Measurements from ENCODE around the gene NHLRC2. TPM values are rescaled to one million over a fixed set of nuclear protein-coding genes. Genes with fewer than 3 reads are reported as not detected.

The NHLRC2 gene
- total and polyA plus RNA-seq, 4 donors: 2.4 to 40.0 (median 21.0) TPM

DNA sequence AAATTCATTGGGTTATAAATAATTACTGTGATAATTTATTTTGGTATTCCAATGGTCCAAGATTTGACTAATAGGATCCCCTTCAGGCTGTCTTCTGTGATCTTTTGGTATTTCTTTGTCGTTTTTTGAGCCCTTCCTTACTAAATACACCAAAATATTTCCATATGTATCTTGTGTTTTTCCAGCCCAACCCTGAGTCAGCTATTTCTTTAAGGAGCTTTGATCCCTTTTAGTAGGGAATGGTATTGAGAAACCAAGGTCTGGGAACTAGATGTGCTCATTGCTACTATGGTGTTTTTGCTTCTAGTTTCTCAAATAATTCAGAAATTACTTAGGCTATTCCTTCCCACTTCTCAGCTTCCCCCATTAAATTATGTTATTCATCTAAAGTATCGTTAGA, 15.3 kb downstream of the NHLRC2 start:
- no peak for ATAC-seq (ENCODE audit: low FRiP score)
- intact Hi-C loops (cut with DNase I): no loop called here
- 91 to 96% methylated on average over 2 of the region's 2 CpGs for WGBS, 2 donors

DNA sequence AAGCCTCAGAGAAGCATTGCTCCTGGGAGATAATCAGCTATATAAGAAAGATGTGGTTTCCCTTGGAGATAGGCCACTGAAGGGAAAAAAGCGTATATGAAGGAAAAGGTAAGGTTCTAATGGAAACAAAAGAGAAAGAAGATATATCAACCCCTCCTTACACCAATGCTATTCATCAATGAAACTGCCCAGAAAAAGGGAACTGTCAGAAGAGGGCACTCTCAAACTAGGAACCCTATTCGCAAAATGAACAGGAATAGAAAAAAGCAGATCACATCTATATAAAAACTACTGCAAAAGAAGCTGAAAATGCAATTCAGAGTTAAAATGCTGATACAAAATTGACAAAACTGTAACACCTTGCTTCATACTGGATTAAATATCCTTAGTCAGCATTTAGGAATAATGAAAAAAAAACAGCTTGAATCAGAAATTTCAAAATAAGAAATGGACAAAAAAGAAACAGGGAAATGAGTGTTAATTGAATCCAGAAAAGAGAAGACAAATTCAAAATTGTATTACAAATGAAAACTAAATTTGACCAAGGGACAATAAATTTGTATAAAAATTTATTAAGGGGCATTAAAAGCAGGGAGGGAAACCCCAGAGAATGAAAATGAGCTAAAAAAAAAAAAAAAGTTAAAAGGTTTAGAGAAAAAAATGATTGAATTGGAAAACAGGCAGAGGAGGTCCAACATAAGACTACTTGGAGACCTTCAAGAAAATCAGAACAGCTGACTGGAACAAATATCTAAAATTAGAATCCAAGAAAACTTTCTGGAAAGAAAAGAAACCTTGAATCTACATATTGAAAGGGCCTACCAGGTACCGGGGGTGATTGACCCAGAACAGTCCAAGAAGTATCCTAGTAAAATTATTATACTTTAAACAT, 17.9 kb downstream of the NHLRC2 start:
- ATAC-seq (ENCODE audit: low FRiP score) (no peak), DNase-seq (no peak)
- no peak overlapping the region for H3K27ac ChIP-seq (ENCODE audit: low read depth in 1 of 2, low read length in 2 of 2)
- H3K9me3 ChIP-seq (ENCODE audit: control insufficient read depth, low read length): no peaks in the 10 kb centered on the region
- no peaks in the 10 kb centered on the region for H3K27me3 ChIP-seq (ENCODE audit: control insufficient read depth in 1 of 2, insufficient read depth in 2 of 2, low read length in 1 of 2)
- peaks cover 0 to 3% of the 10 kb centered on the region in 2 donors for H3K36me3 ChIP-seq (ENCODE audit: control insufficient read depth in 1 of 2, insufficient read depth in 2 of 2, low read length in 1 of 2)
- intact Hi-C loops (cut with DNase I): no loop called here
- 95 to 96% methylated on average over 3 of the region's 3 CpGs for whole genome bisulfite sequencing, 2 donors
- H3K4me3 ChIP-seq (ENCODE audit: low read length in 2 of 2): no peak overlapping the region
- H3K4me1 ChIP-seq (ENCODE audit: control insufficient read depth in 1 of 2, insufficient read depth in 2 of 2, low read length in 2 of 2): no peaks in the 10 kb centered on the region

More for the DNA sequence above, 15.3 kb downstream of the NHLRC2 start:
- Histone ChIP-seq H3K27me3 (ENCODE audit: control insufficient read depth in 1 of 2, insufficient read depth in 2 of 2, low read length in 1 of 2) (no peaks in the 10 kb centered on the region), H3K4me3 (ENCODE audit: low read length in 2 of 2) (no peak overlapping the region), H3K36me3 (ENCODE audit: control insufficient read depth in 1 of 2, insufficient read depth in 2 of 2, low read length in 1 of 2) (peaks cover 2 to 3% of the 10 kb centered on the region in 2 donors), H3K9me3 (ENCODE audit: control insufficient read depth, low read length) (no peaks in the 10 kb centered on the region), H3K27ac (ENCODE audit: low read depth in 1 of 2, low read length in 2 of 2) (no peak overlapping the region), H3K4me1 (ENCODE audit: control insufficient read depth in 1 of 2, insufficient read depth in 2 of 2, low read length in 2 of 2) (no peaks in the 10 kb centered on the region)
- no peak for DNase-seq

DNA sequence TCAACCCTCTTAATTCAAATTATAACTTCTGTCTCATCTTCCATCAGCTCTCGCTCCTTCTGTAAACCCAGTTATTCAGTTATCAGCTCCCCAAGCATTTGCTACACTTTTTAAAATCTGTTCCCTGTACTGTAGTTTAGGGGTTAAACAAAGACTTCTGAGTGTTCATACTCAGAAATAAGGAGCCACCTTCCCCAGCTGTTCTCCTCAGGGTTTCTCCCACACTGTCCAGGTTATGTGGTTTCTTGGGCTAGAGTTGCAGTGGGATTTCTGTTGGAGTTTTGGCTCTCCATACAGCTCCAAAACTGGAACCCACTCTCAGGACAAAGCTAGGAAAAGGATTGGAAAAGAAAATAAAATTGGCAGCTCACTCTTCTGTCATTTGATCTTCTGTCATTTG, 20.8 kb downstream of the NHLRC2 start:
- Histone ChIP-seq H3K9me3 (ENCODE audit: control insufficient read depth, low read length) (no peaks in the 10 kb centered on the region), H3K27me3 (ENCODE audit: control insufficient read depth in 1 of 2, insufficient read depth in 2 of 2, low read length in 1 of 2) (no peaks in the 10 kb centered on the region), H3K27ac (ENCODE audit: low read depth in 1 of 2, low read length in 2 of 2) (no peak overlapping the region), H3K4me3 (ENCODE audit: low read length in 2 of 2) (no peak overlapping the region), H3K36me3 (ENCODE audit: control insufficient read depth in 1 of 2, insufficient read depth in 2 of 2, low read length in 1 of 2) (peaks cover 0 to 3% of the 10 kb centered on the region in 2 donors), H3K4me1 (ENCODE audit: control insufficient read depth in 1 of 2, insufficient read depth in 2 of 2, low read length in 2 of 2) (no peaks in the 10 kb centered on the region)
- ATAC-seq (ENCODE audit: low FRiP score) (no peak), DNase-seq (no peak)
- intact Hi-C loops (cut with DNase I): no loop called here
- WGBS, 2 donors: 99 to 100% methylated on average over 1 of the region's 1 CpG

DNA sequence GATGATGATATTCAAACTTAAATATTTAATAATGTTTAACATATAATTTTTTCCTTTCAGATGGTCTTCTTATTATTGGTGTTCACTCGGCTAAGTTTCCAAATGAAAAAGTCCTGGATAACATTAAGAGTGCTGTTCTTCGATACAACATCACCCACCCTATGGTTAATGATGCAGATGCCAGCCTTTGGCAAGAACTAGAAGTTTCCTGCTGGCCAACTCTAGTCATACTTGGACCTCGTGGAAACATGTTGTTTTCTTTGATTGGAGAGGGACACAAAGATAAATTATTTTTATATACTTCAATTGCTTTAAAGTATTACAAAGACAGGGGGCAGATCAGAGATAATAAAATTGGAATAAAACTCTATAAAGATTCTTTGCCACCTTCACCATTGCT, 22.0 kb downstream of the NHLRC2 start:
- 43 to 50% methylated on average over 3 of the region's 3 CpGs for WGBS, 2 donors
- intact Hi-C loops (cut with DNase I): no loop called here
- ATAC-seq (ENCODE audit: low FRiP score) (no peak), DNase-seq (no peak)
- no peaks in the 10 kb centered on the region for H3K27me3 ChIP-seq (ENCODE audit: control insufficient read depth in 1 of 2, insufficient read depth in 2 of 2, low read length in 1 of 2)
- no peak overlapping the region for H3K27ac ChIP-seq (ENCODE audit: low read depth in 1 of 2, low read length in 2 of 2)
- no peaks in the 10 kb centered on the region for H3K9me3 ChIP-seq (ENCODE audit: control insufficient read depth, low read length)
- peaks cover 0 to 3% of the 10 kb centered on the region in 2 donors for H3K36me3 ChIP-seq (ENCODE audit: control insufficient read depth in 1 of 2, insufficient read depth in 2 of 2, low read length in 1 of 2)
- no peak overlapping the region for H3K4me3 ChIP-seq (ENCODE audit: low read length in 2 of 2)
- H3K4me1 ChIP-seq (ENCODE audit: control insufficient read depth in 1 of 2, insufficient read depth in 2 of 2, low read length in 2 of 2): no peaks in the 10 kb centered on the region

DNA sequence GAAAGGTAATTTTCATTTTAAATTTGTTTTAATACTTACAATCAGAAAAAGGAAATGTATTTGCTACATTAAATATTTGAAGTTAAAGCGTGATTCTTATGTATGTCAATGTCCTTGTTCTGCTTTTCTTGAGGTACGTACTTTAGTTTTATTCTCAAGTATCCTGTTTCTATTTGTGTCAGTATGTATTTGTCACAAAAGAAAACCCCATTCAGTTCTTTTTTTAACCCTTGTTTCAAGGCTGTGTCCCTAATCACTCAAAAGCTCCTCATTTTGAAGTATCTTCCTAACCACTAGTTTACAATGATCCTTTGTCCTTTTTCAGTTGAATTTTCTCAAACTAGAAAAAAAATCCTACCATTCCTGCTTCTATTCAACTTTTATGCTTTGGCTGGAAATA, 25.2 kb downstream of the NHLRC2 start:
- no peak for ATAC-seq (ENCODE audit: low FRiP score)
- H3K4me1 ChIP-seq (ENCODE audit: control insufficient read depth in 1 of 2, insufficient read depth in 2 of 2, low read length in 2 of 2): no peaks in the 10 kb centered on the region
- 94 to 95% methylated on average over 2 of the region's 2 CpGs for WGBS, 2 donors
- intact Hi-C loops (cut with DNase I): no loop called here
- no peaks in the 10 kb centered on the region for H3K27me3 ChIP-seq (ENCODE audit: control insufficient read depth in 1 of 2, insufficient read depth in 2 of 2, low read length in 1 of 2)
- H3K27ac ChIP-seq (ENCODE audit: low read depth in 1 of 2, low read length in 2 of 2): no peak overlapping the region
- DNase-seq: no peak
- no peaks in the 10 kb centered on the region for H3K36me3 ChIP-seq (ENCODE audit: control insufficient read depth in 1 of 2, insufficient read depth in 2 of 2, low read length in 1 of 2)
- no peak overlapping the region for H3K4me3 ChIP-seq (ENCODE audit: low read length in 2 of 2)
- H3K9me3 ChIP-seq (ENCODE audit: control insufficient read depth, low read length): no peaks in the 10 kb centered on the region

DNA sequence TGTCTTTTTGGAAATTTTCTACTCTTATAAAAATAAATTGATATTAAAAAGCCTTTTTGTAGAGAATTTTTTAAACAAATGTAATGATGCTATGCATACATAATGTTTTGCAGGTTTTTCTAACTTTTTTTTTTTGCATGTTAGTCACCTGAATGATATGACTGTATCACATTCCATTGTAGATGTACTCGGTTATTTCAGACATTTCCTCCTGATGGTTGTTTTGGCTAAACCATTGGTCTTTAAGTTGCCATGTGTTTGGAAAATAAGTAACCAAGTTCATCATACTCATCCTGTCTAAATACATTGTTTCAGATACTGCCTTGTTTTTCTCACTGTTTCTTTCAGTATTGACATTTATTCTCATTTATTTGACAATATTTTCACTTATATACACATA, 25.8 kb downstream of the NHLRC2 start:
- intact Hi-C loops (cut with DNase I): no loop called here
- Histone ChIP-seq H3K4me3 (ENCODE audit: low read length in 2 of 2) (no peak overlapping the region), H3K27ac (ENCODE audit: low read depth in 1 of 2, low read length in 2 of 2) (no peak overlapping the region), H3K9me3 (ENCODE audit: control insufficient read depth, low read length) (no peaks in the 10 kb centered on the region), H3K27me3 (ENCODE audit: control insufficient read depth in 1 of 2, insufficient read depth in 2 of 2, low read length in 1 of 2) (no peaks in the 10 kb centered on the region), H3K4me1 (ENCODE audit: control insufficient read depth in 1 of 2, insufficient read depth in 2 of 2, low read length in 2 of 2) (no peaks in the 10 kb centered on the region), H3K36me3 (ENCODE audit: control insufficient read depth in 1 of 2, insufficient read depth in 2 of 2, low read length in 1 of 2) (no peaks in the 10 kb centered on the region)
- DNase-seq (no peak), ATAC-seq (ENCODE audit: low FRiP score) (no peak)
- 44 to 59% methylated on average over 1 of the region's 1 CpG for WGBS, 2 donors

DNA sequence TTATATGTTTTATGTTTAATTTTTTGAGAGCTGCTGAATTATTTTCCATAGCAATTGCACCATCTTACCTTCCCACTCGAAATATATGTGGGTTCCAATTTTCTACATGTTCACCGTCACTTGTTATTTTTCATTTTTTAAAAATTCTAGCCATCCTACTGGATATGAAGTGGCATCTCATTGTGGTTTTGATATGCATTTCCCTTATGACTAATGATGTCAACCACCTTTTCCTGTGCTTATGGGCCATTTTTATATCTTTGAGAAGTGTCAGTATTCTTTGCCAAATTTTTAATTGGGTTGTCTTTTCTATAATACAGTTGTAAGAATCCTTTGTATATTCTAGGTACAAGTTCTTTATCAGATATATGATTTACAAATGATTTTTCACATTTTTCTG, 27.8 kb downstream of the NHLRC2 start:
- Histone ChIP-seq H3K4me1 (ENCODE audit: control insufficient read depth in 1 of 2, insufficient read depth in 2 of 2, low read length in 2 of 2) (no peaks in the 10 kb centered on the region), H3K27me3 (ENCODE audit: control insufficient read depth in 1 of 2, insufficient read depth in 2 of 2, low read length in 1 of 2) (no peaks in the 10 kb centered on the region), H3K36me3 (ENCODE audit: control insufficient read depth in 1 of 2, insufficient read depth in 2 of 2, low read length in 1 of 2) (no peaks in the 10 kb centered on the region), H3K27ac (ENCODE audit: low read depth in 1 of 2, low read length in 2 of 2) (no peak overlapping the region), H3K4me3 (ENCODE audit: low read length in 2 of 2) (no peak overlapping the region), H3K9me3 (ENCODE audit: control insufficient read depth, low read length) (no peaks in the 10 kb centered on the region)
- no peak for DNase-seq
- no peak for ATAC-seq (ENCODE audit: low FRiP score)
- intact Hi-C loops (cut with DNase I): no loop called here
- WGBS, 2 donors: 97% methylated on average over 2 of the region's 2 CpGs

DNA sequence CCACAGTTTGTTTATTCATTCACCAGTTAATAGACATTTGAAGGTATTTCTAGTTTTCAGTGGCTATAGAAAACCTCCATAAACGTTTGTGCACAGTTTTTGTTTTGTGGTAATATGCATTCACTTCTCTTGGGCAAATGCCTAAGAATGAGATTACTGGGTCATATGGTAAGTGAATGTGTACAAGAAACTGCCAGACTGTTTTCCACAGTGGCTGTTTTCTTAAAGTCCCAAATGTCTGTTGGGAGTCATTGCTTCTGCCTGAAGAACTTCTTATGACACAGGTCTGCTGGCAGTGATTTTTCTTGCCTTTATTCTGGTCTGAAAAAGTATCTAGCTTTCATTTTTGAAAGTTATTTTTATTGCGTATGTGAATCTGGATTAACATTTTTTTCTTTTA, 35.5 kb downstream of the NHLRC2 start:
- H3K36me3 ChIP-seq (ENCODE audit: control insufficient read depth in 1 of 2, insufficient read depth in 2 of 2, low read length in 1 of 2): no peaks in the 10 kb centered on the region
- DNase-seq: no peak

DNA sequence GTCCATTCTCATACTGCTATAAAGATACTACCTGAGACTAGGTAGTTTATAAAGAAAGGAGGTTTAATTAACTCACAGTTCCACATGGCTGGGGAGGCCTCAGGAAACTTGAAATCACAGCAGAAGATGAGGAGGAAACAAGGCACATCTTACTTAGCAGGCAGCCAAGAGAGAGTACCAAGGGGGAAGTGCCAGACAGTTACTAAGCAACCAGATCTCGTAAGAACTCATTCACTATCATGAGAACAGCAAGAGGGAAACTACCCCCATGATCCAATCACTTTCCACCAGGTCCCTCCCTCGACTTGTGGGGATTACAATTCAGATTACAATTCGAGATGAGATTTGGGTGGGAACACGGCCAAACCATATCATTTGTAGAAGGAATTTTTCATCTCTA, 36.3 kb downstream of the NHLRC2 start:
- H3K27ac ChIP-seq (ENCODE audit: low read depth in 1 of 2, low read length in 2 of 2): no peak overlapping the region
- ATAC-seq (ENCODE audit: low FRiP score): no peak
- intact Hi-C loops (cut with DNase I): no loop called here
- WGBS, 2 donors: 79 to 85% methylated on average over 4 of the region's 4 CpGs
- DNase-seq: no peak
- no peaks in the 10 kb centered on the region for H3K9me3 ChIP-seq (ENCODE audit: control insufficient read depth, low read length)
- H3K4me3 ChIP-seq (ENCODE audit: low read length in 2 of 2): no peak overlapping the region
- H3K36me3 ChIP-seq (ENCODE audit: control insufficient read depth in 1 of 2, insufficient read depth in 2 of 2, low read length in 1 of 2): no peaks in the 10 kb centered on the region
- H3K4me1 ChIP-seq (ENCODE audit: control insufficient read depth in 1 of 2, insufficient read depth in 2 of 2, low read length in 2 of 2): peaks cover 1 to 5% of the 10 kb centered on the region in 2 donors
- no peaks in the 10 kb centered on the region for H3K27me3 ChIP-seq (ENCODE audit: control insufficient read depth in 1 of 2, insufficient read depth in 2 of 2, low read length in 1 of 2)

More for the DNA sequence above, 35.5 kb downstream of the NHLRC2 start:
- 56 to 57% methylated on average over 2 of the region's 2 CpGs for WGBS, 2 donors
- H3K4me3 ChIP-seq (ENCODE audit: low read length in 2 of 2): no peak overlapping the region
- H3K4me1 ChIP-seq (ENCODE audit: control insufficient read depth in 1 of 2, insufficient read depth in 2 of 2, low read length in 2 of 2): peaks cover 1 to 5% of the 10 kb centered on the region in 2 donors
- H3K27ac ChIP-seq (ENCODE audit: low read depth in 1 of 2, low read length in 2 of 2): no peak overlapping the region
- intact Hi-C loops (cut with DNase I): no loop called here
- no peaks in the 10 kb centered on the region for H3K9me3 ChIP-seq (ENCODE audit: control insufficient read depth, low read length)
- no peak for ATAC-seq (ENCODE audit: low FRiP score)
- no peaks in the 10 kb centered on the region for H3K27me3 ChIP-seq (ENCODE audit: control insufficient read depth in 1 of 2, insufficient read depth in 2 of 2, low read length in 1 of 2)

All from aorta (tissue), 5 donors.